ENCODE measurements around the gene AIP. TPM values are rescaled to one million over a fixed set of nuclear protein-coding genes. Genes with fewer than 3 reads are reported as not detected.

The AIP gene
- total RNA-seq, 1 experiment from 2014 or later = 110 TPM

GRCh38 chr11:67497656-67498291 is 14.9 kb downstream of the AIP start:
- intact Hi-C loops (cut with micrococcal nuclease; ENCODE audit: unreplicated experiment) = no loop called here
- BruUV-seq (replicated peaks) = no TSS peak
- Histone ChIP-seq H3K4me3 (ENCODE audit: low read depth, low read length) (no peak overlapping the region), H3K36me3 (ENCODE audit: control insufficient read depth, insufficient read depth, low read length) (peaks cover 4% of the 10 kb centered on the region; the same call in 1 of the 2 replicates), H3K4me1 (no peaks in the 10 kb centered on the region), H3K27me3 (replicated peaks; ENCODE audit: control insufficient read depth, insufficient read depth, low read length) (no peaks in the 10 kb centered on the region), H3K9me3 (no peaks in the 10 kb centered on the region)
- peaks cover 3% of the 10 kb centered on the region for H3K4me1 Mint-ChIP-seq (ENCODE audit: low read depth, unreplicated experiment)
- H3K4me3 Mint-ChIP-seq (ENCODE audit: unreplicated experiment) = no peak overlapping the region
- CTCF ChIA-PET = interaction anchor here (0.6 kb wide), 1 partner anchor 337 kb away, joined by 3 read pairs; no protein-coding TSS in a partner anchor
- H3K36me3 Mint-ChIP-seq (ENCODE audit: insufficient read depth, unreplicated experiment) = peaks cover 75% of the 10 kb centered on the region
- peak overlapping the region; percentile 71 for H3K27ac Mint-ChIP-seq (ENCODE audit: unreplicated experiment)
- POLR2A ChIA-PET = no interaction called here
- no peak for DNase-seq
- no peaks in the 10 kb centered on the region for H3K27me3 Mint-ChIP-seq (ENCODE audit: insufficient read depth, unreplicated experiment)
- TF ChIP-seq, protein P1, sequence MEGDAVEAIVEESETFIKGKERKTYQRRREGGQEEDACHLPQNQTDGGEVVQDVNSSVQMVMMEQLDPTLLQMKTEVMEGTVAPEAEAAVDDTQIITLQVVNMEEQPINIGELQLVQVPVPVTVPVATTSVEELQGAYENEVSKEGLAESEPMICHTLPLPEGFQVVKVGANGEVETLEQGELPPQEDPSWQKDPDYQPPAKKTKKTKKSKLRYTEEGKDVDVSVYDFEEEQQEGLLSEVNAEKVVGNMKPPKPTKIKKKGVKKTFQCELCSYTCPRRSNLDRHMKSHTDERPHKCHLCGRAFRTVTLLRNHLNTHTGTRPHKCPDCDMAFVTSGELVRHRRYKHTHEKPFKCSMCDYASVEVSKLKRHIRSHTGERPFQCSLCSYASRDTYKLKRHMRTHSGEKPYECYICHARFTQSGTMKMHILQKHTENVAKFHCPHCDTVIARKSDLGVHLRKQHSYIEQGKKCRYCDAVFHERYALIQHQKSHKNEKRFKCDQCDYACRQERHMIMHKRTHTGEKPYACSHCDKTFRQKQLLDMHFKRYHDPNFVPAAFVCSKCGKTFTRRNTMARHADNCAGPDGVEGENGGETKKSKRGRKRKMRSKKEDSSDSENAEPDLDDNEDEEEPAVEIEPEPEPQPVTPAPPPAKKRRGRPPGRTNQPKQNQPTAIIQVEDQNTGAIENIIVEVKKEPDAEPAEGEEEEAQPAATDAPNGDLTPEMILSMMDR (IDR thresholded peaks at IDR 0.05; ENCODE audit: insufficient read depth in 1 of 2, low read depth in 1 of 2, low read length in 1 of 2, severe bottlenecking in 1 of 2, unreplicated experiment in 1 of 2) = no peak
- H3K9me3 Mint-ChIP-seq (ENCODE audit: unreplicated experiment) = no peaks in the 10 kb centered on the region

DNA sequence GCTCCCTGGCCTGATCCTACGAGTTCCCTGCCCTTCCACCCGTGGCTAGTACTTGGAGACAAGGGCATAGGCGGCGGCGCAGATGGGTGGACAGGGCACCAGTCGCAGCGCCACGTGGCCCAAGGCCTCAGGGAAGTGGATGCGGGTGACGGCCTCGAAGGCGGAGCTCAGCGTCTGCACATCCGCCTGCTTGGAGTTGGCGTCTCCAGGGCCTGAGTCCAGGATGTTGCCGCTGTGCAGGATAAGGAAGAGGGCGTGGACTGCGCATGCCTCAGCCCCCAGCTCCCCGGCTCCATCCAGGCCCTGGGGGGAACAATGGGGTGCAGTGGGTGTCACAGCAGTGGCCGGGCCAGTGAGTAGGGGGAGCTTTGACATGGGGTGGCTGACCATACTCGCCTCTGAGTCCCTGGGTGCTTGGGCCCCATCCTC is 15.7 kb downstream of the AIP start:
- Histone ChIP-seq H3K9me3 (no peaks in the 10 kb centered on the region), H3K27me3 (replicated peaks; ENCODE audit: control insufficient read depth, insufficient read depth, low read length) (no peaks in the 10 kb centered on the region), H3K4me3 (ENCODE audit: low read depth, low read length) (no peak overlapping the region), H3K4me1 (no peaks in the 10 kb centered on the region; the same call in 1 of the 2 replicates), H3K36me3 (ENCODE audit: control insufficient read depth, insufficient read depth, low read length) (peaks cover 4% of the 10 kb centered on the region; the same call in 1 of the 2 replicates)
- no peak overlapping the region for H3K27ac Mint-ChIP-seq (ENCODE audit: unreplicated experiment)
- H3K4me1 Mint-ChIP-seq (ENCODE audit: low read depth, unreplicated experiment) = peaks cover 7% of the 10 kb centered on the region
- no peak for DNase-seq
- CTCF ChIA-PET = interaction anchor here (0.6 kb wide), 1 partner anchor 338 kb away, joined by 3 read pairs; no protein-coding TSS in a partner anchor
- intact Hi-C loops (cut with micrococcal nuclease; ENCODE audit: unreplicated experiment) = no loop called here
- no TSS peak for BruUV-seq (replicated peaks)
- no peaks in the 10 kb centered on the region for H3K27me3 Mint-ChIP-seq (ENCODE audit: insufficient read depth, unreplicated experiment)
- H3K36me3 Mint-ChIP-seq (ENCODE audit: insufficient read depth, unreplicated experiment) = peaks cover 71% of the 10 kb centered on the region
- no peaks in the 10 kb centered on the region for H3K9me3 Mint-ChIP-seq (ENCODE audit: unreplicated experiment)
- TF ChIP-seq, protein P1 (IDR thresholded peaks at IDR 0.05; ENCODE audit: insufficient read depth in 1 of 2, low read depth in 1 of 2, low read length in 1 of 2, severe bottlenecking in 1 of 2, unreplicated experiment in 1 of 2) = no peak
- H3K4me3 Mint-ChIP-seq (ENCODE audit: unreplicated experiment) = no peak overlapping the region
- POLR2A ChIA-PET = interaction anchor here (0.5 kb wide), 1 partner anchor 71 kb away, joined by 8 read pairs; no protein-coding TSS in a partner anchor

DNA sequence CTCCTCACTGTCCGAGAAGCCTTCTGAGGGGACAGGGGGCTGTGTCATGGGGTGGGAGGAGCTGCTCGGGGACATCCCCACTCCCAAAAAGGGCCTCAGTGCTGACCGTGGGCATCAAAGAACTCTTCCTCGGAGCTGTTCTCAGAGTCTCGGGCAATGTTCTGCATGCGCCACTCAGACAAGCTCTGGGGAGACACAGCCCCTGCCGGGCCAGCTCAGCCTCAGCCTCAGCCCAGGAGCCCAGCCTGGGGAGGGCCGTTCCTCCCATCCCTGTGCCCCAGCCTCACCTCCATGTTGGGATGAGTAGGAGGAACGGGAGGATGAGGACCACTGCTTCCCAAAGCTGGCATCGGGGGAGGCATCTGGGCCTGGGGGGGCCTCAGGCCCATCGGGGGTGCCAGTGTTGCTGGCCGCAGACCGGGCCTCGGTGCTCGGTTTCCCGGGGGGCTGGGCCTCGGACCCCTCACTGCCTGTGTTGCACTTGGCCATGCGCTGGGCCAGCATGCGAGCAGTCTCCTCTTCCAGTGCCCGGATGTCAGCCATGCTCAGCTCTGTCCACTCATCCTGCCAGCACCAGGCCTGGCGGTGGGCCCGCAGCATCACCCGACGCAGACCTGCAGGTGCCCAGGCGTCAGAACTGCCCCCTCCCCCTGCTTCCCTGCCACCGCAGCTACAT is 17.1 kb downstream of the AIP start:
- Mint-ChIP-seq H3K27ac (ENCODE audit: unreplicated experiment) (no peak overlapping the region), H3K27me3 (ENCODE audit: insufficient read depth, unreplicated experiment) (no peaks in the 10 kb centered on the region), H3K4me3 (ENCODE audit: unreplicated experiment) (no peak overlapping the region), H3K4me1 (ENCODE audit: low read depth, unreplicated experiment) (peaks cover 7% of the 10 kb centered on the region), H3K9me3 (ENCODE audit: unreplicated experiment) (no peaks in the 10 kb centered on the region), H3K36me3 (ENCODE audit: insufficient read depth, unreplicated experiment) (peaks cover 66% of the 10 kb centered on the region)
- intact Hi-C loops (cut with micrococcal nuclease; ENCODE audit: unreplicated experiment) = loop anchor here (10.0 kb wide), 1 partner anchor 385 kb away; the partner anchor contains the start of gene KDM2A
- POLR2A ChIA-PET = no interaction called here
- Histone ChIP-seq H3K9me3 (no peaks in the 10 kb centered on the region), H3K4me3 (ENCODE audit: low read depth, low read length) (no peak overlapping the region), H3K4me1 (peaks cover 3% of the 10 kb centered on the region; the same call in 1 of the 2 replicates), H3K36me3 (ENCODE audit: control insufficient read depth, insufficient read depth, low read length) (peaks cover 4% of the 10 kb centered on the region; the same call in 1 of the 2 replicates), H3K27me3 (replicated peaks; ENCODE audit: control insufficient read depth, insufficient read depth, low read length) (no peaks in the 10 kb centered on the region)
- TF ChIP-seq, protein P1 (IDR thresholded peaks at IDR 0.05; ENCODE audit: insufficient read depth in 1 of 2, low read depth in 1 of 2, low read length in 1 of 2, severe bottlenecking in 1 of 2, unreplicated experiment in 1 of 2) = no peak
- DNase-seq = peak in 1 of 2 experiments; percentile 37
- no TSS peak for BruUV-seq (replicated peaks)
- CTCF ChIA-PET = interaction anchor here (1.1 kb wide), 1 partner anchor 130 kb away, joined by 5 read pairs; the partner anchor contains the start of gene NUDT8
